H1 (cell line): ENCODE data around the gene IQCE. TPM values are rescaled to one million over a fixed set of nuclear protein-coding genes. Genes with fewer than 3 reads are reported as not detected.

Experiments used
- CTCF ChIA-PET: fragments of 300-600 bp; sonication (Branson Sonifier 250); formaldehyde crosslinking; loops from one replicate; lab custom pipeline; 2021; ENCODE audit not compliant: partially characterized antibody; lab: Charles Lee
- POLR2A ChIA-PET: fragments of 300-600 bp; sonication (Branson Sonifier 250); formaldehyde crosslinking; loops from one replicate; lab custom pipeline; 2021; ENCODE audit warnings: inconsistent platforms; ENCODE audit not compliant: partially characterized antibody; lab: Charles Lee
- DNase-seq, 2 experiments: peaks; one replicate each; pipeline versions ENCODE4 v3.0.0 to v3.0.0-alpha.2; 2010 to 2022; ENCODE audit warnings: low spot score in 2 of 2, low read depth in 1 of 2, mixed read lengths in 1 of 2
- FAIRE-seq: peaks from 2 replicates; lab custom pipeline; 2011; peaks lifted over from hg19 to GRCh38; lab: Jason Lieb, UNC
- H2AFZ ChIP-seq: 2 replicates; pipeline ENCODE4 v1.8.1; 2012; ENCODE audit warnings: low read length, inconsistent platforms
- H2AK5ac ChIP-seq: 2 replicates; pipeline ENCODE4 v1.6.1; 2013; ENCODE audit warnings: low read depth, low read length
- H2BK120ac ChIP-seq: replicated peaks from 2 replicates; pipeline ENCODE3; 2013; ENCODE audit warnings: low read depth, low read length, inconsistent platforms
- H2BK12ac ChIP-seq: 2 replicates; pipeline ENCODE4 v1.6.1; 2013; ENCODE audit warnings: low read depth, low read length
- H2BK15ac ChIP-seq: 2 replicates; pipeline ENCODE4 v1.6.1; 2013; ENCODE audit warnings: low read length
- H2BK20ac ChIP-seq: 2 replicates; pipeline ENCODE4 v1.6.1; 2013; ENCODE audit warnings: low read length
- H2BK5ac ChIP-seq: 2 replicates; pipeline ENCODE4 v1.6.1; 2013; ENCODE audit warnings: low read depth, low read length
- H3K14ac ChIP-seq: 2 replicates; pipeline ENCODE4 v1.6.1; 2013; ENCODE audit warnings: inconsistent platforms; ENCODE audit not compliant: insufficient read length
- H3K18ac ChIP-seq: 2 replicates; pipeline ENCODE4 v1.6.1; 2013; ENCODE audit warnings: low read length; ENCODE audit errors: extremely low read depth
- H3K23ac ChIP-seq: 2 replicates; pipeline ENCODE4 v1.6.1; 2013; ENCODE audit warnings: inconsistent platforms; ENCODE audit not compliant: insufficient read length
- H3K23me2 ChIP-seq: 2 replicates; pipeline ENCODE4 v1.6.1; 2013; ENCODE audit warnings: low read depth, low read length
- H3K27ac ChIP-seq: 2 replicates; pipeline ENCODE4 v1.6.1; 2011; ENCODE audit warnings: low read depth, low read length, inconsistent platforms
- H3K27me3 ChIP-seq, 4 experiments: replicated peaks in 1 of 4; 1 replicate in 1 of 4; 2 replicates in 3 of 4; pipeline versions ENCODE4 v1.6.1 to v1.8.1; 2011 to 2013; ENCODE audit warnings: low read length in 3 of 4, mild to moderate bottlenecking in 3 of 4, inconsistent platforms in 2 of 4, mixed read lengths in 2 of 4, moderate library complexity in 1 of 4; ENCODE audit not compliant: control insufficient read depth in 3 of 4, insufficient read depth in 3 of 4; ENCODE audit errors: extremely low read depth in 1 of 4
- H3K36me3 ChIP-seq, 4 experiments: 2 replicates each; pipeline versions ENCODE4 v1.6.1 to v1.8.1; 2011 to 2013; ENCODE audit warnings: mild to moderate bottlenecking in 4 of 4, low read length in 3 of 4, moderate library complexity in 2 of 4, control low read depth in 1 of 4, inconsistent platforms in 1 of 4; ENCODE audit not compliant: insufficient read depth in 4 of 4, control insufficient read depth in 2 of 4
- H3K4ac ChIP-seq: replicated peaks from 2 replicates; pipeline ENCODE3; 2013; ENCODE audit warnings: low read length, low read depth, mixed read lengths, inconsistent platforms; ENCODE audit not compliant: insufficient read length
- H3K4me1 ChIP-seq, 4 experiments: replicated peaks in 1 of 4; 1 replicate in 1 of 4; 2 replicates in 3 of 4; pipeline versions ENCODE4 v1.6.1 to v1.8.1; 2011 to 2013; ENCODE audit warnings: low read length in 3 of 4, inconsistent platforms in 2 of 4, mixed read lengths in 1 of 4; ENCODE audit not compliant: insufficient read depth in 4 of 4, control insufficient read depth in 3 of 4
- H3K4me2 ChIP-seq, 2 experiments: 2 replicates each; pipeline versions ENCODE4 v1.6.1 to v1.8.1; 2011 to 2013; ENCODE audit warnings: low read depth in 2 of 2, low read length in 2 of 2, control low read depth in 1 of 2, inconsistent platforms in 1 of 2, mild to moderate bottlenecking in 1 of 2; ENCODE audit not compliant: insufficient read depth in 1 of 2
- H3K4me3 ChIP-seq, 4 experiments: fragments of 200-600, 300-600 bp in 1 of 4; sonication (generic), shearing (Covaris generic), sonication (Bioruptor Twin) in 1 of 4; 2 replicates each; pipeline versions ENCODE4 v1.5.1 to v1.8.1; 2011 to 2016; ENCODE audit warnings: low read length in 4 of 4, low read depth in 3 of 4, control low read depth in 2 of 4, inconsistent platforms in 2 of 4, mild to moderate bottlenecking in 2 of 4, mixed read lengths in 1 of 4, moderate library complexity in 1 of 4; ENCODE audit not compliant: insufficient read depth in 2 of 4; ENCODE audit errors: extremely low read depth in 1 of 4
- H3K56ac ChIP-seq: replicated peaks from 2 replicates; pipeline ENCODE3; 2013; ENCODE audit warnings: low read depth, mild to moderate bottlenecking, mixed read lengths, low read length, inconsistent platforms; ENCODE audit not compliant: insufficient read length
- H3K79me1 ChIP-seq: 2 replicates; pipeline ENCODE4 v1.6.1; 2013; ENCODE audit warnings: low read depth, low read length, control low read depth
- H3K79me2 ChIP-seq, 2 experiments: 2 replicates each; pipeline versions ENCODE4 v1.6.1 to v1.8.1; 2012 to 2013; ENCODE audit warnings: low read length in 2 of 2, mild to moderate bottlenecking in 2 of 2, inconsistent platforms in 1 of 2; ENCODE audit not compliant: insufficient read depth in 2 of 2, control insufficient read depth in 1 of 2
- H3K9ac ChIP-seq, 4 experiments: replicated peaks in 1 of 4; 1 replicate in 1 of 4; 2 replicates in 3 of 4; pipeline versions ENCODE4 v1.6.1 to v1.8.1; 2011 to 2013; ENCODE audit warnings: low read depth in 3 of 4, low read length in 3 of 4, control low read depth in 2 of 4, mild to moderate bottlenecking in 2 of 4, moderate library complexity in 2 of 4, inconsistent platforms in 1 of 4; ENCODE audit errors: extremely low read depth in 1 of 4
- H3K9me3 ChIP-seq, 2 experiments: 2 replicates each; pipeline versions ENCODE4 v1.6.1 to v1.8.1; 2012 to 2013; ENCODE audit warnings: mild to moderate bottlenecking in 2 of 2, moderate library complexity in 2 of 2, control low read depth in 1 of 2, inconsistent platforms in 1 of 2, low read depth in 1 of 2, low read length in 1 of 2, mixed read lengths in 1 of 2; ENCODE audit not compliant: insufficient read depth in 2 of 2
- H4K20me1 ChIP-seq, 2 experiments: replicated peaks in 1 of 2; 2 replicates each; pipeline versions ENCODE3 to v1.8.1; 2011 to 2013; ENCODE audit warnings: inconsistent platforms in 2 of 2, low read length in 2 of 2, mild to moderate bottlenecking in 1 of 2; ENCODE audit not compliant: insufficient read depth in 2 of 2, control insufficient read depth in 1 of 2
- H4K5ac ChIP-seq: 2 replicates; pipeline ENCODE4 v1.6.1; 2013; ENCODE audit warnings: low read length, low read depth, mixed read lengths, inconsistent platforms; ENCODE audit not compliant: insufficient read length
- H4K8ac ChIP-seq: 2 replicates; pipeline ENCODE4 v1.8.0; 2013; ENCODE audit warnings: mild to moderate bottlenecking, moderate library complexity, low read length, inconsistent platforms; ENCODE audit not compliant: insufficient read depth; ENCODE audit errors: extremely low read depth
- H4K91ac ChIP-seq: replicated peaks from 2 replicates; pipeline ENCODE3; 2013; ENCODE audit warnings: low read length, mixed read lengths, inconsistent platforms; ENCODE audit not compliant: insufficient read length
- CBX8 ChIP-seq: fragments of 300-800, 300-1000 bp; sonication (generic); IDR thresholded peaks from 2 replicates; pipeline ENCODE4 v1.7.1; 2016; ENCODE audit warnings: low read depth, low read length, borderline replicate concordance
- CTBP2 ChIP-seq: IDR thresholded peaks from 2 replicates; pipeline ENCODE4 v1.7.0; 2011; ENCODE audit warnings: borderline replicate concordance, mild to moderate bottlenecking, moderate library complexity, mixed read lengths, low read length; ENCODE audit not compliant: insufficient read depth, insufficient read length
- E2F6 ChIP-seq: IDR thresholded peaks from 2 replicates; pipeline ENCODE4 v1.6.1; 2012; ENCODE audit warnings: inconsistent platforms
- EP300 ChIP-seq, 2 experiments: IDR thresholded peaks; 1 replicate in 1 of 2; 2 replicates in 1 of 2; pipeline ENCODE4 v1.6.1; 2011 to 2012; ENCODE audit warnings: low read depth in 2 of 2, low read length in 2 of 2, mild to moderate bottlenecking in 2 of 2, borderline replicate concordance in 1 of 2, inconsistent platforms in 1 of 2, moderate library complexity in 1 of 2
- TAF1 ChIP-seq: IDR thresholded peaks from 2 replicates; pipeline ENCODE4 v1.6.1; 2011; ENCODE audit warnings: mild to moderate bottlenecking, low read depth, low read length
- YY1 ChIP-seq: IDR thresholded peaks from 2 replicates; pipeline ENCODE4 v1.6.1; 2011; ENCODE audit warnings: low read depth, mild to moderate bottlenecking, low read length
- WGBS, 2 experiments: shearing (Covaris generic) in 1 of 2; methylation state at CpG; one replicate each; pipeline versions ENCODE4 v1.1.6 to v1.1.7; 2013 to 2015; ENCODE audit warnings: low lambda C conversion rate in 2 of 2, mixed read lengths in 2 of 2, inconsistent platforms in 1 of 2, low coverage in 1 of 2, missing lambda C conversion rate in 1 of 2; ENCODE audit not compliant: insufficient replicate concordance in 2 of 2, insufficient coverage in 1 of 2, insufficient read length in 1 of 2; ENCODE audit errors: extremely low coverage in 1 of 2, missing lambda C conversion rate in 1 of 2; 5-methylcytosine and 5-hydroxymethylcytosine counted together
- polyA plus RNA-seq, 7 experiments: library from polyadenylated mRNA; depleted of rRNA in 3 of 7; stranded (reverse) in 5 of 7; unstranded in 2 of 7; fragments of >200 nt in 5 of 7; fragments of 200-250 nt in 2 of 7; gene quantifications; 1 replicate in 5 of 7; 2 replicates in 1 of 7; 4 replicates in 1 of 7; pipeline versions ENCODE4 v1.2.1 to v1.2.3, GENCODE V29; 2011 to 2013; ENCODE audit warnings: missing spikeins in 2 of 7, mixed read lengths in 2 of 7
- total RNA-seq: library from RNA; stranded (reverse); fragmentation: NEBNext Ultra II Directional; extraction: Animal tissue kit (Norgen Biotek cat#: 25700); gene quantifications from 2 replicates; pipeline ENCODE4 v1.2.1, GENCODE V29; 2021

Gene IQCE
- total and polyA plus RNA-seq, 2 of the 8 experiments (the other 6 are each of a cell fraction or from before 2014, with no cell fraction given) = 2.2 to 4.9 TPM

GRCh38 chr7:2593036-2593727 lies 34.4 kb downstream of the IQCE start:
- no peaks in the 10 kb centered on the region for H4K20me1 ChIP-seq
- FAIRE-seq (no peak), DNase-seq (no peak)
- no peak overlapping the region for H2BK15ac ChIP-seq
- H3K27ac ChIP-seq = no peak overlapping the region
- H2AFZ ChIP-seq = no peak overlapping the region
- no peak overlapping the region for H3K4ac ChIP-seq
- H2BK20ac ChIP-seq = no peak overlapping the region
- no peak overlapping the region for H3K9ac ChIP-seq
- H3K4me3 ChIP-seq = no peak overlapping the region
- no peaks in the 10 kb centered on the region for H3K36me3 ChIP-seq
- no peaks in the 10 kb centered on the region for H3K9me3 ChIP-seq
- H3K4me2 ChIP-seq = no peak overlapping the region
- no peaks in the 10 kb centered on the region for H3K27me3 ChIP-seq
- TF ChIP-seq YY1 = no peak
- TF ChIP-seq E2F6 = no peak
- TF ChIP-seq TAF1 = no peak
- TF ChIP-seq CBX8 = no peak
- no peak for TF ChIP-seq CTBP2
- TF ChIP-seq EP300 (IDR thresholded peaks at IDR 0.05; ENCODE audit: borderline replicate concordance in 1 of 2, low read depth in 2 of 2, low read length in 2 of 2) = no peak
- no peaks in the 10 kb centered on the region for H3K23me2 ChIP-seq
- H3K18ac ChIP-seq = no peak overlapping the region
- H3K23ac ChIP-seq = no peak overlapping the region
- 94% methylated on average over 38 of the region's 38 CpGs; no CpG with 5 or more reads in 1 of the 2 experiments for WGBS, 2 experiments
- H3K79me2 ChIP-seq = no peaks in the 10 kb centered on the region
- H3K4me1 ChIP-seq = no peaks in the 10 kb centered on the region
- no peak overlapping the region for H4K91ac ChIP-seq
- H2BK120ac ChIP-seq = no peak overlapping the region
- no peak overlapping the region for H3K56ac ChIP-seq
- CTCF ChIA-PET = interaction anchor here (1.0 to 2.3 kb wide), 2 partner anchors 8 to 88 kb away, joined by 3 to 11 read pairs; no protein-coding TSS in a partner anchor
- H4K5ac ChIP-seq = no peak overlapping the region
- no peak overlapping the region for H2BK12ac ChIP-seq
- no peak overlapping the region for H4K8ac ChIP-seq
- H2AK5ac ChIP-seq = no peak overlapping the region
- POLR2A ChIA-PET = interaction anchor here (1.5 kb wide), 1 partner anchor 27 kb away, joined by 3 read pairs; no protein-coding TSS in a partner anchor
- H2BK5ac ChIP-seq = no peak overlapping the region; the same call in 1 of the 2 replicates
- H3K79me1 ChIP-seq = no peaks in the 10 kb centered on the region
- no peak overlapping the region for H3K14ac ChIP-seq
